A549 treated with CpdA at 1 μM for 4 hours (cell line): ENCODE data around the gene EPHA7. TPM values are rescaled to one million over a fixed set of nuclear protein-coding genes. Genes with fewer than 3 reads are reported as not detected.

ENCODE experiments used
- total RNA-seq: library from RNA; stranded (reverse); fragments of 200-300 nt; extraction: Qiagen RNA extraction; gene quantifications from 5 replicates; pipeline ENCODE4 v1.2.3, GENCODE V29; 2022; ENCODE audit warnings: low read depth

Gene EPHA7
- total RNA-seq, result 0.06 to 0.09 TPM (median 0.08 TPM) in 5 replicates

DNA sequence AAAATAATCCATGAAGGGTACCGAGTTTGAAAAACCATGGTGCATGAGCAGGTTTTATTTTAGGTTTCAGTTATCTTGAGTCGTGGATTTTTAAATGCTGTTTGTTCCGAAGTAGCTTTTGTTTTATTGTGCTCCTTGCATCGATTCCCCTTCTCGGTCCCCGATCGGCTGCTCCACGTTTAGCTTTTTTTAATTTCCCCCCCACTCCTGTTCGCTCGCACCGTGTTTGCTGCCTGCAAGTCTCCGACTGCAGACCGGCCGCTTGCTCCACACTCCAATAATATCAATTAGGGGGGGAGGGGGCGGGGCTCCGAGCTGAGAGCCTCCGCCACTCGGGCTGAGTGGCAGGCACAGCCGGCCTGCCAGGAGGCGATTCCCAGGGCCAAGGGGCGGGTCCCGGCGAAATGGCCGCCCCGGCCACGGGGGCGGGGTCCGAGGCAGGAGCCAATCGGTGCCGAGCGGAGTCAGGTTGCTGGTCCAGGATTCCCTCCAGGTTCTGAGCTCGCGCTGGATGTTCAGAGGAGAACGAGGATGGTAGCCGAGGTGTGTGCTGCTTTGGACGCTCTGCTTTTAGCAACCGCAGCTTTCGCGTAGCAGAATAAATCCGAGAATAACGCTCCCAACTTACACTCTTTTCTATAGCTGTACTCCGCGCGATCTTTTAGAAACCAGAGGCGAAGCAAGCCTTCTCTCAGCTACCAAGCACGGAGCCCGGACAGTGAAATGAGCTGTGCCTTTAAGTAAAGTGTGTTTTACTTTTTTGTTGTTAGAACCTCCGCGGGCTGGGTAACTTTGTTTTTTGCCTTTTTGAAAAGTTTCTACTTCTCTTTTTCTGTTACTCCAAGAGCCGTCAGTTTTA, at the start of gene EPHA7:
Gene EPHA7, minus strand, starts transcription at position 256 of the 859 bp plus-strand sequence. Its CDS starts 218 bp downstream, at position 38.

